IPS-18c (cell line): Measurements from ENCODE around the gene DBH.

Experiments used
- H3K4me3 ChIP-seq: 2 replicates; pipeline ENCODE4 v1.7.0; 2013; ENCODE audit warnings: low read depth, mild to moderate bottlenecking, low read length, moderate library complexity; ENCODE audit not compliant: insufficient read depth
- H3K9me3 ChIP-seq: one replicate; pipeline ENCODE4 v1.6.1; 2013; ENCODE audit warnings: mild to moderate bottlenecking, low read length, moderate library complexity; ENCODE audit not compliant: control insufficient read depth, insufficient read depth

Gene DBH

GRCh38 chr9:133634081-133634691, 2.0 kb upstream of the DBH start:
- H3K9me3 ChIP-seq, result no peaks in the 10 kb centered on the region
- no peak overlapping the region for H3K4me3 ChIP-seq

GRCh38 chr9:133635098-133635497, 1.1 kb upstream of the DBH start:
- no peaks in the 10 kb centered on the region for H3K9me3 ChIP-seq
- H3K4me3 ChIP-seq, result no peak overlapping the region

- no peak overlapping the region for H3K4me3 ChIP-seq
- no peaks in the 10 kb centered on the region for H3K9me3 ChIP-seq
Measured at GRCh38 chr9:133636902-133637301, 739 bp downstream of the DBH start.

GRCh38 chr9:133637451-133638055, 1.4 kb downstream of the DBH start:
- Histone ChIP-seq H3K4me3 (no peak overlapping the region), H3K9me3 (no peaks in the 10 kb centered on the region)

GRCh38 chr9:133638076-133638475, 1.9 kb downstream of the DBH start:
- Histone ChIP-seq H3K4me3 (no peak overlapping the region), H3K9me3 (no peaks in the 10 kb centered on the region)

GRCh38 chr9:133638711-133639110, 2.5 kb downstream of the DBH start:
- H3K9me3 ChIP-seq, result no peaks in the 10 kb centered on the region
- H3K4me3 ChIP-seq, result no peak overlapping the region

- no peaks in the 10 kb centered on the region for H3K9me3 ChIP-seq
- no peak overlapping the region for H3K4me3 ChIP-seq
Measured at GRCh38 chr9:133639613-133640012, 3.5 kb downstream of the DBH start.

GRCh38 chr9:133640160-133640559, 4.0 kb downstream of the DBH start:
- H3K9me3 ChIP-seq, result no peaks in the 10 kb centered on the region
- no peak overlapping the region for H3K4me3 ChIP-seq

- Histone ChIP-seq H3K9me3 (no peaks in the 10 kb centered on the region), H3K4me3 (no peak overlapping the region)
Measured at GRCh38 chr9:133640580-133641395, 4.6 kb downstream of the DBH start.

GRCh38 chr9:133641396-133641655, 5.2 kb downstream of the DBH start:
- Histone ChIP-seq H3K4me3 (no peak overlapping the region), H3K9me3 (no peaks in the 10 kb centered on the region)

GRCh38 chr9:133641861-133642595, 5.9 kb downstream of the DBH start:
- H3K9me3 ChIP-seq, result no peaks in the 10 kb centered on the region
- H3K4me3 ChIP-seq, result no peak overlapping the region

GRCh38 chr9:133642708-133643361, 6.7 kb downstream of the DBH start:
- no peaks in the 10 kb centered on the region for H3K9me3 ChIP-seq
- no peak overlapping the region for H3K4me3 ChIP-seq

GRCh38 chr9:133643362-133643755, 7.2 kb downstream of the DBH start:
- no peak overlapping the region for H3K4me3 ChIP-seq

GRCh38 chr9:133643978-133644760, 8.0 kb downstream of the DBH start:
- H3K4me3 ChIP-seq, result no peak overlapping the region
- no peaks in the 10 kb centered on the region for H3K9me3 ChIP-seq

More at GRCh38 chr9:133643362-133643755, 7.2 kb downstream of the DBH start:
- no peaks in the 10 kb centered on the region for H3K9me3 ChIP-seq

- Histone ChIP-seq H3K4me3 (no peak overlapping the region), H3K9me3 (no peaks in the 10 kb centered on the region)
Measured at GRCh38 chr9:133645021-133645765, 9.0 kb downstream of the DBH start.

- no peaks in the 10 kb centered on the region for H3K9me3 ChIP-seq
- H3K4me3 ChIP-seq, result no peak overlapping the region
Measured at GRCh38 chr9:133647148-133647547, 11.0 kb downstream of the DBH start.
